Activated naive CD8-positive, alpha-beta T cell treated with anti-CD3 and anti-CD28 coated beads, Interleukin-2, amount 10 ng/mL, durations not matched to agents 7 days and 5 days (primary cell): Measurements from ENCODE around the gene LIFR. TPM values are rescaled to one million over a fixed set of nuclear protein-coding genes. Genes with fewer than 3 reads are reported as not detected.
A peak's percentile ranks its signal among the peaks of the same experiment; 100 is the strongest.
"Not testable (repeated sequence)": the region's sequence is repeated elsewhere in the genome, so short reads cannot be mapped to it uniquely, and the experiment has no call there.

ENCODE experiments used
- ATAC-seq: fragments of 150-1000 bp; cut with Tn5 transposase; one replicate; pipeline ENCODE4 v1.10.0; 2021; ENCODE audit warnings: low read depth, moderate library complexity
- POLR2A ChIA-PET: fragments of 350-600 bp; sonication (Branson Sonifier 250); formaldehyde crosslinking; loops from one replicate; lab custom pipeline; 2021; ENCODE audit warnings: antibody characterized with exemption; lab: Charles Lee
- DNase-seq: peaks from one replicate; pipeline ENCODE4 v3.0.0; 2021
- H3K27ac Mint-ChIP-seq: one replicate; pipeline ENCODE4 v1.8.0; 2022; ENCODE audit warnings: mild to moderate bottlenecking, mixed read lengths
- H3K27me3 Mint-ChIP-seq: one replicate; pipeline ENCODE4 v1.8.0; 2022; ENCODE audit warnings: mild to moderate bottlenecking, moderate library complexity, mixed read lengths
- H3K36me3 Mint-ChIP-seq: one replicate; pipeline ENCODE4 v1.8.0; 2021; ENCODE audit warnings: mild to moderate bottlenecking, mixed read lengths
- H3K4me1 Mint-ChIP-seq: one replicate; pipeline ENCODE4 v1.8.0; 2021; ENCODE audit warnings: mixed read lengths
- H3K4me3 Mint-ChIP-seq: one replicate; pipeline ENCODE4 v1.8.0; 2022; ENCODE audit warnings: mild to moderate bottlenecking, moderate library complexity, mixed read lengths
- H3K9me3 Mint-ChIP-seq: one replicate; pipeline ENCODE4 v1.8.0; 2021; ENCODE audit warnings: mixed read lengths
- total RNA-seq, 2 experiments: library from RNA; stranded (reverse); gene quantifications; one replicate each; pipeline ENCODE4 v1.2.3, GENCODE V29; 2021

LIFR gene
- total RNA-seq: not detected

- Mint-ChIP-seq H3K9me3 (no peaks in the 10 kb centered on the region), H3K4me1 (peaks cover 11% of the 10 kb centered on the region), H3K4me3 (peak within 1 kb of the TSS; percentile 77), H3K27me3 (peaks cover 75% of the 10 kb centered on the region), H3K27ac (no peak within 1 kb of the TSS), H3K36me3 (no peaks in the 10 kb centered on the region)
- DNase-seq: peak; percentile 67
- POLR2A ChIA-PET: no interaction called here
- peak; percentile 65 for ATAC-seq
Measured at GRCh38 chr5:38556599-38557307, at the start of gene LIFR. Gene LIFR (minus strand): TSS chr5:38556646. CDS start chr5:38530647, 25,999 bp downstream.

- Mint-ChIP-seq H3K27ac (no peak overlapping the region), H3K9me3 (no peaks in the 10 kb centered on the region), H3K36me3 (no peaks in the 10 kb centered on the region), H3K4me1 (no peaks in the 10 kb centered on the region), H3K4me3 (no peak overlapping the region), H3K27me3 (peaks cover 11% of the 10 kb centered on the region)
- ATAC-seq: no peak
- DNase-seq: no peak
- POLR2A ChIA-PET: no interaction called here
Measured at GRCh38 chr5:38605610-38606009, 49.2 kb upstream of the LIFR start.

GRCh38 chr5:38603691-38604090 lies 47.2 kb upstream of the LIFR start:
- Mint-ChIP-seq H3K4me3 (no peak overlapping the region), H3K9me3 (no peaks in the 10 kb centered on the region), H3K27me3 (peaks cover 13% of the 10 kb centered on the region), H3K27ac (no peak overlapping the region), H3K4me1 (no peaks in the 10 kb centered on the region), H3K36me3 (no peaks in the 10 kb centered on the region)
- ATAC-seq (no peak), DNase-seq (no peak)
- POLR2A ChIA-PET: no interaction called here

GRCh38 chr5:38602641-38603040 lies 46.2 kb upstream of the LIFR start:
- ATAC-seq (no peak), DNase-seq (no peak)
- no peaks in the 10 kb centered on the region for H3K36me3 Mint-ChIP-seq
- no peak overlapping the region for H3K27ac Mint-ChIP-seq
- peaks cover 19% of the 10 kb centered on the region for H3K27me3 Mint-ChIP-seq
- H3K4me3 Mint-ChIP-seq: no peak overlapping the region
- POLR2A ChIA-PET: no interaction called here
- no peaks in the 10 kb centered on the region for H3K9me3 Mint-ChIP-seq
- no peaks in the 10 kb centered on the region for H3K4me1 Mint-ChIP-seq

GRCh38 chr5:38601863-38602298 lies 45.4 kb upstream of the LIFR start:
- Mint-ChIP-seq H3K27ac (no peak overlapping the region), H3K27me3 (peaks cover 16% of the 10 kb centered on the region), H3K9me3 (no peaks in the 10 kb centered on the region), H3K36me3 (no peaks in the 10 kb centered on the region), H3K4me1 (no peaks in the 10 kb centered on the region), H3K4me3 (no peak overlapping the region)
- DNase-seq (no peak), ATAC-seq (no peak)
- POLR2A ChIA-PET: no interaction called here

GRCh38 chr5:38601133-38601862 lies 44.9 kb upstream of the LIFR start:
- Mint-ChIP-seq H3K4me3 (no peak overlapping the region), H3K4me1 (no peaks in the 10 kb centered on the region), H3K9me3 (no peaks in the 10 kb centered on the region), H3K27ac (no peak overlapping the region), H3K36me3 (no peaks in the 10 kb centered on the region), H3K27me3 (peaks cover 16% of the 10 kb centered on the region)
- ATAC-seq (no peak), DNase-seq (no peak)
- POLR2A ChIA-PET: no interaction called here

- ATAC-seq (no peak), DNase-seq (no peak)
- POLR2A ChIA-PET: no interaction called here
- Mint-ChIP-seq H3K4me3 (no peak overlapping the region), H3K27ac (no peak overlapping the region), H3K9me3 (no peaks in the 10 kb centered on the region), H3K27me3 (peaks cover 13% of the 10 kb centered on the region), H3K36me3 (no peaks in the 10 kb centered on the region), H3K4me1 (no peaks in the 10 kb centered on the region)
Measured at GRCh38 chr5:38600329-38601045, 44.0 kb upstream of the LIFR start.

GRCh38 chr5:38599751-38600150 lies 43.3 kb upstream of the LIFR start:
- H3K4me3 Mint-ChIP-seq: not testable (repeated sequence)

GRCh38 chr5:38598994-38599617 lies 42.7 kb upstream of the LIFR start:
- Mint-ChIP-seq H3K9me3 (no peaks in the 10 kb centered on the region), H3K36me3 (no peaks in the 10 kb centered on the region), H3K27me3 (peaks cover 13% of the 10 kb centered on the region), H3K4me3 (no peak overlapping the region), H3K4me1 (no peaks in the 10 kb centered on the region), H3K27ac (no peak overlapping the region)
- no peak for ATAC-seq
- no peak for DNase-seq
- POLR2A ChIA-PET: no interaction called here

More at GRCh38 chr5:38599751-38600150, 43.3 kb upstream of the LIFR start:
- DNase-seq, H3K36me3 Mint-ChIP-seq, ATAC-seq, H3K9me3 Mint-ChIP-seq, H3K4me1 Mint-ChIP-seq, POLR2A ChIA-PET, H3K27ac Mint-ChIP-seq: not testable (repeated sequence)
- H3K27me3 Mint-ChIP-seq: peaks cover 13% of the 10 kb centered on the region

GRCh38 chr5:38598296-38598993 lies 42.0 kb upstream of the LIFR start:
- POLR2A ChIA-PET: no interaction called here
- H3K36me3 Mint-ChIP-seq: no peaks in the 10 kb centered on the region
- H3K27ac Mint-ChIP-seq: no peak overlapping the region
- peaks cover 13% of the 10 kb centered on the region for H3K27me3 Mint-ChIP-seq
- no peaks in the 10 kb centered on the region for H3K9me3 Mint-ChIP-seq
- no peak for ATAC-seq
- H3K4me3 Mint-ChIP-seq: no peak overlapping the region
- DNase-seq: no peak
- no peaks in the 10 kb centered on the region for H3K4me1 Mint-ChIP-seq

GRCh38 chr5:38596981-38597380 lies 40.5 kb upstream of the LIFR start:
- peaks cover 13% of the 10 kb centered on the region for H3K27me3 Mint-ChIP-seq
- no peak overlapping the region for H3K4me3 Mint-ChIP-seq
- ATAC-seq: no peak
- DNase-seq: no peak
- H3K27ac Mint-ChIP-seq: no peak overlapping the region
- H3K36me3 Mint-ChIP-seq: no peaks in the 10 kb centered on the region
- H3K4me1 Mint-ChIP-seq: no peaks in the 10 kb centered on the region
- H3K9me3 Mint-ChIP-seq: no peaks in the 10 kb centered on the region
- POLR2A ChIA-PET: no interaction called here

GRCh38 chr5:38595132-38595745 lies 38.8 kb upstream of the LIFR start:
- no peak overlapping the region for H3K4me3 Mint-ChIP-seq
- H3K27ac Mint-ChIP-seq: no peak overlapping the region
- H3K4me1 Mint-ChIP-seq: no peaks in the 10 kb centered on the region
- H3K27me3 Mint-ChIP-seq: peaks cover 13% of the 10 kb centered on the region
- no peaks in the 10 kb centered on the region for H3K9me3 Mint-ChIP-seq
- no peak for ATAC-seq
- H3K36me3 Mint-ChIP-seq: no peaks in the 10 kb centered on the region
- POLR2A ChIA-PET: no interaction called here
- no peak for DNase-seq
